Measurements from ENCODE around the gene MEGF11. TPM values are rescaled to one million over a fixed set of nuclear protein-coding genes. Genes with fewer than 3 reads are reported as not detected.

Gene MEGF11
- total RNA-seq, 1 experiment from 2014 or later: 1.2 TPM

DNA sequence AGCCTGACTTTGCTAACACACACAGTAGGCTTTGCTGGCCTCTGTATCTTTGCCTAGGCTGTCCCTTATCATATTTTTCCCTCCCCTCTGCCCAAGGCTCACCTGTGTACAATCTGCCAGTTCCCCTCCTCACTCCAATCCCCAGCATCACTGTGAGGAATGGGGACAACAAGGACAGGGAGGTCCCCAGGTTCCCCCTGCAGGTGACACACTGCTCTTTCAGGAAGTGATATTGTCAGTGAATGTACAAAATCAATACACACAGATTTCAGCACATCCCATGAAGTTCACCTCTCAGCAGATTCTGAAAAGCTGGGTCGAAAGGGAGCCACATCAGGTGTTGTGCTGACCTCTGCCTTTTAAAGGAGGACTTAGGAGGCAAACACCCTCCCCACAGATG is 206.8 kb downstream of the MEGF11 start:
- H3K27me3 ChIP-seq (ENCODE audit: insufficient read depth, low read length): no peaks in the 10 kb centered on the region
- H3K23me2 ChIP-seq (ENCODE audit: insufficient read length, low read depth, low read length, poor library complexity, severe bottlenecking): no peaks in the 10 kb centered on the region
- H3K9me3 ChIP-seq (ENCODE audit: control insufficient read depth, low read depth, low read length): no peaks in the 10 kb centered on the region
- no peak overlapping the region for H2BK5ac ChIP-seq (ENCODE audit: insufficient read length, low read length)
- no peak overlapping the region for H2AFZ ChIP-seq (ENCODE audit: low read length)
- no peak overlapping the region for H3K4ac ChIP-seq (ENCODE audit: low read depth, low read length)
- Mint-ChIP-seq H3K4me3 (no peak overlapping the region), H3K27ac (no peak overlapping the region), H3K36me3 (ENCODE audit: insufficient read depth in 1 of 3, low read depth in 3 of 3) (no peaks in the 10 kb centered on the region; a peak in 1 of 7 replicates), H3K4me1 (peaks cover 25 to 49% of the 10 kb centered on the region in 2 experiments), H3K27me3 (ENCODE audit: low read depth) (no peaks in the 10 kb centered on the region), H3K9me3 (no peaks in the 10 kb centered on the region)
- H3K14ac ChIP-seq (ENCODE audit: insufficient read depth, low read length): no peak overlapping the region
- H2BK120ac ChIP-seq (ENCODE audit: low read depth, low read length, poor library complexity, severe bottlenecking): no peak overlapping the region
- no peaks in the 10 kb centered on the region for H3K79me1 ChIP-seq (ENCODE audit: insufficient read depth, low read depth, low read length, poor library complexity, severe bottlenecking)
- no peak; the same call in 2 of the 3 replicates for TF ChIP-seq CTCF (conservative IDR thresholded peaks at IDR 0.05)
- H4K20me1 ChIP-seq (ENCODE audit: control insufficient read depth, insufficient read depth, insufficient read length): no peaks in the 10 kb centered on the region
- DNase-seq: no peak
- no peak overlapping the region for H4K5ac ChIP-seq (ENCODE audit: insufficient read length, low read depth, low read length)
- no peak overlapping the region for H4K8ac ChIP-seq (replicated peaks; ENCODE audit: insufficient read length, low read depth, low read length)
- H2AK5ac ChIP-seq (ENCODE audit: insufficient read length, low read length): no peak overlapping the region
- H3K4me2 ChIP-seq (ENCODE audit: insufficient read depth, insufficient read length, low read length): no peak overlapping the region
- no peak overlapping the region for H2BK15ac ChIP-seq (ENCODE audit: low read depth, low read length)
- H3K23ac ChIP-seq (ENCODE audit: insufficient read length, low read depth, low read length): no peak overlapping the region
- H3K27ac ChIP-seq (ENCODE audit: insufficient read length, low read depth, low read length): no peak overlapping the region
- no peak overlapping the region for H4K91ac ChIP-seq (ENCODE audit: insufficient read length, low read depth, low read length)
- H3K56ac ChIP-seq (ENCODE audit: insufficient read length, low read depth, low read length): no peak overlapping the region
- no peak overlapping the region for H2BK12ac ChIP-seq (ENCODE audit: insufficient read length, low read depth, low read length)
- no peak overlapping the region for H2BK20ac ChIP-seq (ENCODE audit: low read depth, low read length, poor library complexity, severe bottlenecking)
- peaks cover 2% of the 10 kb centered on the region; the same call in 1 of the 2 replicates for H3K4me1 ChIP-seq (ENCODE audit: insufficient read depth, low read length)
- H3K79me2 ChIP-seq (ENCODE audit: insufficient read depth, low read length): no peaks in the 10 kb centered on the region
- H3K18ac ChIP-seq (ENCODE audit: insufficient read length, low read depth, low read length): no peak overlapping the region
- no peak overlapping the region for H3T11ph ChIP-seq (ENCODE audit: low read length)
- no peak overlapping the region for H3K9ac ChIP-seq (ENCODE audit: extremely low read depth, insufficient read length, low read length)
- no CpG with 5 or more reads among the region's 1 CpG for WGBS (ENCODE audit: extremely low coverage, insufficient read length, low lambda C conversion rate)
